ENCODE measurements around the gene GALNT14.

Gene GALNT14

GRCh38 chr2:30883184-30883583, 255.1 kb downstream of the GALNT14 start:
- DNase-seq, result no peak

GRCh38 chr2:30880516-30880915, 257.7 kb downstream of the GALNT14 start:
- DNase-seq, result no peak

GRCh38 chr2:30877833-30878232, 260.4 kb downstream of the GALNT14 start:
- no peak for DNase-seq

- DNase-seq, result no peak
Observed at GRCh38 chr2:30872797-30873196, 265.4 kb downstream of the GALNT14 start.

- peak; percentile 30 to 60 for DNase-seq
Observed at GRCh38 chr2:30871980-30872789, 266.1 kb downstream of the GALNT14 start.

GRCh38 chr2:30871440-30871839, 266.8 kb downstream of the GALNT14 start:
- DNase-seq, result no peak

- DNase-seq, result no peak
Observed at GRCh38 chr2:30869988-30870387, 268.3 kb downstream of the GALNT14 start.

GRCh38 chr2:30867385-30867784, 270.9 kb downstream of the GALNT14 start:
- DNase-seq, result no peak

GRCh38 chr2:30866974-30867373, 271.3 kb downstream of the GALNT14 start:
- no peak for DNase-seq

- no peak for DNase-seq
Observed at GRCh38 chr2:30865892-30866681, 272.2 kb downstream of the GALNT14 start.

- DNase-seq, result no peak
Observed at GRCh38 chr2:30865243-30865642, 273.0 kb downstream of the GALNT14 start.

- DNase-seq, result no peak
Observed at GRCh38 chr2:30862054-30862651, 276.1 kb downstream of the GALNT14 start.

- no peak for DNase-seq
Observed at GRCh38 chr2:30860726-30861125, 277.5 kb downstream of the GALNT14 start.
